SU-DHL-6 (cell line): ENCODE measurements around the gene RPE65.

ENCODE experiments used
- EZH2phosphoT487 ChIP-seq: fragments of 200-600 bp; sonication (generic), shearing (Covaris generic); conservative IDR thresholded peaks from 2 replicates; pipeline ENCODE4 v1.6.1; 2018; ENCODE audit warnings: mild to moderate bottlenecking, antibody characterized with exemption, low read length, moderate library complexity, mixed read lengths
- TF ChIP-seq, protein P1 (sequence below): fragments of 200-600 bp; sonication (generic); IDR thresholded peaks from one replicate; pipeline ENCODE4 v1.5.1; 2017; ENCODE audit warnings: antibody characterized with exemption, mild to moderate bottlenecking, low read length, moderate library complexity; ENCODE audit not compliant: insufficient read depth, poor library complexity, severe bottlenecking

DNA sequence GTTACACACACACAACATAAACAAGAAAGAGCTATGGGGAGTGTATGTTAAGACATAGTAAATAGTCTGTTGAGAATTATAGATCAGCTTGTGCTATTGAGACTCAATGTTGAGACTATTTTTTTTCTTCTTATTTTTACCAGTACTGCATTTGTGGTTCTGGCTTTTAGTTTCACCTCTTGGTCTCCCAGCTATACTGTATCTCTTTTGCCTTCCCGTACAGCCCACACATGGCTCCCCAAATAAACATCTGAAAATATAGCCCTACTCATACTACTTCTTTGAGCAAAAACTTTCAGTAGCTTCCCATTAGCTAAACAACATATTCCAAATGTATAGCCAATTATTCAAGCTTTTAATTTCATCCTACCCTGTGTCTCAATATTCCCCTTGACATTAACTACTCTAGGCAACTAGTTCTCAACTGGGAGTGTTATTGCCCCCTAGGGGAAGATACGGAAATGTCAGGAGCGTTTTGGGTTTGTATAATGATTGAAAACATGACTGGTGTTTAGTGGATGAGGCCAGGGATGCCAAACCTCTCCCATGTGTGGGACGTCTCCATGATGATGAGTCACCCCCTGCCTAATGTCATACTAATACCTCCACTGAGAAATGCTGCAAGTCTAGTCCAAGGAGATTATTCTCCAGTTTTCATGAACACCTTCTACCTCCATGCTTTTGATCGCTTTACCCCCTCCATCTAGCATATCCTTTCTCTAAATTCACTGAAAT, 6.8 kb downstream of the RPE65 start:
- TF ChIP-seq, protein P1, sequence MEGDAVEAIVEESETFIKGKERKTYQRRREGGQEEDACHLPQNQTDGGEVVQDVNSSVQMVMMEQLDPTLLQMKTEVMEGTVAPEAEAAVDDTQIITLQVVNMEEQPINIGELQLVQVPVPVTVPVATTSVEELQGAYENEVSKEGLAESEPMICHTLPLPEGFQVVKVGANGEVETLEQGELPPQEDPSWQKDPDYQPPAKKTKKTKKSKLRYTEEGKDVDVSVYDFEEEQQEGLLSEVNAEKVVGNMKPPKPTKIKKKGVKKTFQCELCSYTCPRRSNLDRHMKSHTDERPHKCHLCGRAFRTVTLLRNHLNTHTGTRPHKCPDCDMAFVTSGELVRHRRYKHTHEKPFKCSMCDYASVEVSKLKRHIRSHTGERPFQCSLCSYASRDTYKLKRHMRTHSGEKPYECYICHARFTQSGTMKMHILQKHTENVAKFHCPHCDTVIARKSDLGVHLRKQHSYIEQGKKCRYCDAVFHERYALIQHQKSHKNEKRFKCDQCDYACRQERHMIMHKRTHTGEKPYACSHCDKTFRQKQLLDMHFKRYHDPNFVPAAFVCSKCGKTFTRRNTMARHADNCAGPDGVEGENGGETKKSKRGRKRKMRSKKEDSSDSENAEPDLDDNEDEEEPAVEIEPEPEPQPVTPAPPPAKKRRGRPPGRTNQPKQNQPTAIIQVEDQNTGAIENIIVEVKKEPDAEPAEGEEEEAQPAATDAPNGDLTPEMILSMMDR = peak; percentile 65
- no peak for TF ChIP-seq EZH2phosphoT487
